GM23338 (cell line): ENCODE measurements around the gene ZBTB20. TPM values are rescaled to one million over a fixed set of nuclear protein-coding genes. Genes with fewer than 3 reads are reported as not detected.

ENCODE experiments used
- ATAC-seq: fragments of 200-7000 bp; cut with Tn5 transposase; 3 replicates; pipeline ENCODE4 v1.9.1; 2020
- DNase-seq: peaks from one replicate; pipeline ENCODE4 v3.0.0-alpha.2; 2015; ENCODE audit warnings: low spot score
- H2AFZ ChIP-seq: fragments of 200-600 bp; sonication (generic); 2 replicates; pipeline ENCODE4 v1.8.0; 2016; ENCODE audit warnings: antibody characterized with exemption, mild to moderate bottlenecking, moderate library complexity
- H3F3A ChIP-seq: fragments of 200-600 bp; sonication (generic); replicated peaks from 2 replicates; pipeline ENCODE4 v1.8.0; 2017; ENCODE audit warnings: antibody characterized with exemption, mixed run types, low read depth
- H3K27ac ChIP-seq: fragments of 200-600 bp; sonication (generic); 2 replicates; pipeline ENCODE4 v1.6.1; 2016; ENCODE audit warnings: low read depth
- H3K27me3 ChIP-seq: fragments of 200-600 bp; sonication (generic); 2 replicates; pipeline ENCODE4 v1.8.0; 2016; ENCODE audit warnings: mild to moderate bottlenecking, mixed run types, moderate library complexity; ENCODE audit not compliant: insufficient read depth
- H3K36me3 ChIP-seq: fragments of 200-600 bp; sonication (generic); 2 replicates; pipeline ENCODE4 v1.8.0; 2016; ENCODE audit warnings: mild to moderate bottlenecking; ENCODE audit not compliant: insufficient read depth
- H3K4me1 ChIP-seq: fragments of 200-600 bp; sonication (generic); 2 replicates; pipeline ENCODE4 v1.8.0; 2016; ENCODE audit warnings: mild to moderate bottlenecking, moderate library complexity; ENCODE audit not compliant: insufficient read depth
- H3K4me2 ChIP-seq: fragments of 200-600 bp; sonication (generic); 2 replicates; pipeline ENCODE4 v1.7.1; 2017; ENCODE audit warnings: mixed run types
- H3K4me3 ChIP-seq: fragments of 200-600 bp; sonication (generic); 2 replicates; pipeline ENCODE4 v1.6.1; 2016; ENCODE audit warnings: mixed run types
- H3K79me2 ChIP-seq: fragments of 200-600 bp; sonication (generic); replicated peaks from 2 replicates; pipeline ENCODE4 v1.8.0; 2017; ENCODE audit warnings: mild to moderate bottlenecking; ENCODE audit not compliant: insufficient read depth
- H3K9me2 ChIP-seq: fragments of 200-600 bp; sonication (generic); 2 replicates; pipeline ENCODE4 v1.8.0; 2017; ENCODE audit not compliant: insufficient read depth
- H4K20me1 ChIP-seq: fragments of 200-600 bp; sonication (generic); replicated peaks from 2 replicates; pipeline ENCODE4 v1.8.0; 2017; ENCODE audit warnings: mild to moderate bottlenecking; ENCODE audit not compliant: insufficient read depth
- H3K27ac Mint-ChIP-seq: 2 replicates; pipeline ENCODE4 v1.8.0; 2020; ENCODE audit warnings: inconsistent platforms, mild to moderate bottlenecking, moderate library complexity, mixed read lengths
- H3K27me3 Mint-ChIP-seq: 3 replicates; pipeline ENCODE4 v1.8.0; 2022; ENCODE audit warnings: low read depth, mild to moderate bottlenecking, moderate library complexity, mixed read lengths, inconsistent platforms; ENCODE audit not compliant: insufficient read depth, poor library complexity
- H3K36me3 Mint-ChIP-seq: 3 replicates; pipeline ENCODE4 v1.8.0; 2021; ENCODE audit warnings: low read depth, mild to moderate bottlenecking, inconsistent platforms, moderate library complexity, mixed read lengths
- H3K4me1 Mint-ChIP-seq: 3 replicates; pipeline ENCODE4 v1.8.0; 2020; ENCODE audit warnings: mild to moderate bottlenecking, inconsistent platforms, mixed read lengths
- H3K4me3 Mint-ChIP-seq: 3 replicates; pipeline ENCODE4 v1.8.0; 2021; ENCODE audit warnings: moderate library complexity, mild to moderate bottlenecking, inconsistent platforms, mixed read lengths
- H3K9me3 Mint-ChIP-seq: 3 replicates; pipeline ENCODE4 v1.8.0; 2020; ENCODE audit warnings: moderate library complexity, mild to moderate bottlenecking, inconsistent platforms, mixed read lengths
- CREB1 ChIP-seq: fragments of 250-450 bp; sonication (Bioruptor Pico); IDR thresholded peaks from 2 replicates; pipeline ENCODE4 v1.5.0; 2020; ENCODE audit warnings: low read depth, mild to moderate bottlenecking, moderate library complexity
- NANOG ChIP-seq: IDR thresholded peaks from 2 replicates; pipeline ENCODE4 v1.6.1; 2016; ENCODE audit warnings: antibody characterized with exemption, borderline replicate concordance
- POLR2AphosphoS5 ChIP-seq: IDR thresholded peaks from 2 replicates; pipeline ENCODE4 v1.6.1; 2016; ENCODE audit warnings: antibody characterized with exemption, low read depth
- REST ChIP-seq: IDR thresholded peaks from one replicate; pipeline ENCODE4 v1.6.1; 2018; ENCODE audit warnings: antibody characterized with exemption; ENCODE audit not compliant: unreplicated experiment
- STAT1 ChIP-seq: IDR thresholded peaks from one replicate; pipeline ENCODE4 v1.6.1; 2016; ENCODE audit warnings: antibody characterized with exemption; ENCODE audit not compliant: unreplicated experiment
- ZNF114 ChIP-seq: fragments of 250-450 bp; sonication (Bioruptor Pico); IDR thresholded peaks from 2 replicates; pipeline ENCODE4 v1.5.0; 2020; ENCODE audit warnings: mild to moderate bottlenecking, moderate library complexity
- ZNF331 ChIP-seq: fragments of 250-450 bp; sonication (Bioruptor Pico); IDR thresholded peaks from 2 replicates; pipeline ENCODE4 v1.5.0; 2020; ENCODE audit warnings: low read depth, mild to moderate bottlenecking, moderate library complexity
- ZNF462 ChIP-seq: fragments of 250-450 bp; sonication (Bioruptor Pico); IDR thresholded peaks from 2 replicates; pipeline ENCODE4 v1.5.0; 2020; ENCODE audit warnings: mild to moderate bottlenecking, moderate library complexity
- polyA plus RNA-seq: library from polyadenylated mRNA; unstranded; fragments of >200 nt; fragmentation: Nextera tagmentation; extraction: Ambion mirVana; gene quantifications from 2 replicates; pipeline ENCODE4 v1.2.1, GENCODE V29; 2016
- total RNA-seq: library from RNA; depleted of rRNA; stranded (reverse); fragments of >200 nt; shearing (Covaris generic); gene quantifications from 2 replicates; pipeline ENCODE4 v1.2.3, GENCODE V29; 2014
- TF ChIP-seq, protein P1 (sequence below): IDR thresholded peaks from 2 replicates; pipeline ENCODE4 v1.6.1; 2016; ENCODE audit warnings: antibody characterized with exemption

ZBTB20 gene
- total and polyA plus RNA-seq, 2 experiments from 2014 or later: 2.0 to 3.3 TPM

DNA sequence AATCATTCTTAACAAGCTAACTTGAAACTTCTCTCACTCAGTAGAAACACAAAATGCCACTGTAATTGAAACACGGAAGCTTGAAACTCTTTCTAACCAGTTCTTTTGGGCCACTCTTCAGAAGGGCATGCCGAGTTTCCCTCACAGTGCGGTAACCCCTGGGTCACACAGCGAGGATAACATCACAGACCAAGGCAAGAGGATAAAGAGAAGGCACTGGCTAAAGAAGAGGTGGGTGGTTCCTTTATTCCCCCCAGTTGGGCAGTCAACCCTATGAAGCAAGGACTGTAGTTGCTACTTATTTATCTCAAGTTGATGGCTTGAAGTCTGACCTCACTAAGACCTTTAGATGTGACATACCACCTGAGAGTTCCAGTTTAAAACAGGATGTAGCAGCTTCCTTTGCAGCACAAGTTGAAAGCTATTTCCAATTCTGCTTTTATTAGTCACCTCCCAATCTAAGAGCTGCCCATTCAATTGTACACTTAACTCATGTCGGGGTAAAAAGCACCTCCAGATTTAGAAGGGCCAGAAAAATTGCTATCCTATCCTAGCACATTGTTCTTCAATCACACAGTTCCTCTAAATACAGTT lies 580.8 kb downstream of the ZBTB20 start:
- no peaks in the 10 kb centered on the region for H3K36me3 Mint-ChIP-seq
- peaks cover 44% of the 10 kb centered on the region for H3K4me1 Mint-ChIP-seq
- H3K4me1 ChIP-seq: peaks cover 44% of the 10 kb centered on the region
- H2AFZ ChIP-seq: peak overlapping the region; percentile 68; the same call in 1 of the 2 replicates
- no peak overlapping the region for H3K4me3 ChIP-seq
- H3F3A ChIP-seq: no peaks in the 10 kb centered on the region
- H3K4me2 ChIP-seq: 0 out of 2 replicates have a peak overlapping the region, but pooled peaks have one; percentile 48
- H3K27me3 Mint-ChIP-seq: no peaks in the 10 kb centered on the region
- ATAC-seq (peak; percentile 90), DNase-seq (no peak)
- H3K27ac ChIP-seq: no peak overlapping the region
- H3K27me3 ChIP-seq: no peaks in the 10 kb centered on the region
- peak overlapping the region; percentile 30; the same call in 1 of the 2 replicates for H3K27ac Mint-ChIP-seq
- H3K36me3 ChIP-seq: no peaks in the 10 kb centered on the region
- H4K20me1 ChIP-seq: no peaks in the 10 kb centered on the region
- no peaks in the 10 kb centered on the region for H3K79me2 ChIP-seq
- no peaks in the 10 kb centered on the region for H3K9me3 Mint-ChIP-seq
- no peaks in the 10 kb centered on the region; the same call in 1 of the 2 replicates for H3K9me2 ChIP-seq
- H3K4me3 Mint-ChIP-seq: peak overlapping the region; percentile 40; the same call in 2 of the 3 replicates
- TF ChIP-seq NANOG (no peak), POLR2AphosphoS5 (no peak)

- ATAC-seq: no peak
- H2AFZ ChIP-seq: no peak overlapping the region
- DNase-seq: no peak
- H3K79me2 ChIP-seq: no peaks in the 10 kb centered on the region
- H3K9me2 ChIP-seq: no peaks in the 10 kb centered on the region; the same call in 1 of the 2 replicates
- no peak overlapping the region for H3K4me3 Mint-ChIP-seq
- 0 out of 2 replicates have a peak overlapping the region, but pooled peaks have one; percentile 48 for H3K4me2 ChIP-seq
- no peak overlapping the region for H3K27ac Mint-ChIP-seq
- H3F3A ChIP-seq: no peaks in the 10 kb centered on the region
- no peaks in the 10 kb centered on the region for H3K27me3 Mint-ChIP-seq
- H3K27me3 ChIP-seq: no peaks in the 10 kb centered on the region
- no peaks in the 10 kb centered on the region for H3K36me3 ChIP-seq
- peaks cover 36% of the 10 kb centered on the region for H3K4me1 Mint-ChIP-seq
- H3K9me3 Mint-ChIP-seq: no peaks in the 10 kb centered on the region
- peaks cover 34% of the 10 kb centered on the region for H3K4me1 ChIP-seq
- no peak overlapping the region for H3K4me3 ChIP-seq
- no peak overlapping the region for H3K27ac ChIP-seq
- no peaks in the 10 kb centered on the region for H4K20me1 ChIP-seq
- H3K36me3 Mint-ChIP-seq: no peaks in the 10 kb centered on the region
- TF ChIP-seq REST (no peak), ZNF114 (CRISPR knock-in tag) (no peak), CREB1 (CRISPR knock-in tag) (no peak), STAT1 (no peak), ZNF462 (CRISPR knock-in tag) (no peak), ZNF331 (CRISPR knock-in tag) (no peak), NANOG (no peak)
- TF ChIP-seq, protein P1, sequence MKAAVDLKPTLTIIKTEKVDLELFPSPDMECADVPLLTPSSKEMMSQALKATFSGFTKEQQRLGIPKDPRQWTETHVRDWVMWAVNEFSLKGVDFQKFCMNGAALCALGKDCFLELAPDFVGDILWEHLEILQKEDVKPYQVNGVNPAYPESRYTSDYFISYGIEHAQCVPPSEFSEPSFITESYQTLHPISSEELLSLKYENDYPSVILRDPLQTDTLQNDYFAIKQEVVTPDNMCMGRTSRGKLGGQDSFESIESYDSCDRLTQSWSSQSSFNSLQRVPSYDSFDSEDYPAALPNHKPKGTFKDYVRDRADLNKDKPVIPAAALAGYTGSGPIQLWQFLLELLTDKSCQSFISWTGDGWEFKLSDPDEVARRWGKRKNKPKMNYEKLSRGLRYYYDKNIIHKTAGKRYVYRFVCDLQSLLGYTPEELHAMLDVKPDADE: no peak
Observed at GRCh38 chr3:114565216-114565615, 581.9 kb downstream of the ZBTB20 start.
